H1 (cell line): ENCODE measurements around the gene SHANK1. TPM values are rescaled to one million over a fixed set of nuclear protein-coding genes. Genes with fewer than 3 reads are reported as not detected.

ENCODE experiments used
- ATF2 ChIP-seq: IDR thresholded peaks from 2 replicates; pipeline ENCODE4 v1.6.1; 2012; ENCODE audit warnings: low read length, inconsistent platforms
- BACH1 ChIP-seq: IDR thresholded peaks from 2 replicates; pipeline ENCODE4 v1.6.1; 2012; ENCODE audit warnings: low read length, improper control_type of control experiment
- BCL11A ChIP-seq, 2 experiments: IDR thresholded peaks; one replicate each; pipeline ENCODE4 v1.6.1; 2011; ENCODE audit warnings: low read depth in 2 of 2, low read length in 2 of 2, mild to moderate bottlenecking in 2 of 2
- CBX5 ChIP-seq: fragments of 300-800, 300-1000 bp; sonication (generic); IDR thresholded peaks from 2 replicates; pipeline ENCODE4 v1.7.1; 2016; ENCODE audit warnings: antibody characterized with exemption, low read length, low read depth
- CEBPB ChIP-seq: IDR thresholded peaks from 2 replicates; pipeline ENCODE4 v1.6.1; 2012; ENCODE audit warnings: low read depth, low read length
- CHD1 ChIP-seq: IDR thresholded peaks from 2 replicates; pipeline ENCODE4 v1.6.1; 2012; ENCODE audit warnings: low read depth, low read length, improper control_type of control experiment
- EGR1 ChIP-seq: IDR thresholded peaks from 2 replicates; pipeline ENCODE4 v1.6.1; 2011; ENCODE audit warnings: low read depth, low read length, borderline replicate concordance
- EZH2 ChIP-seq: fragments of 200-600 bp; sonication (generic); IDR thresholded peaks from 2 replicates; pipeline ENCODE4 v1.7.1; 2012; ENCODE audit warnings: low read depth, mild to moderate bottlenecking, moderate library complexity, low read length, inconsistent platforms; ENCODE audit not compliant: severe bottlenecking
- FOSL1 ChIP-seq: IDR thresholded peaks from 2 replicates; pipeline ENCODE4 v1.6.1; 2011; ENCODE audit warnings: mild to moderate bottlenecking, low read depth, low read length, moderate library complexity; ENCODE audit not compliant: insufficient read depth
- JUN ChIP-seq: IDR thresholded peaks from 2 replicates; pipeline ENCODE4 v1.6.1; 2011; ENCODE audit warnings: low read depth, mild to moderate bottlenecking, improper control_type of control experiment, low read length
- JUND ChIP-seq: IDR thresholded peaks from 2 replicates; pipeline ENCODE4 v1.6.1; 2011; ENCODE audit warnings: mild to moderate bottlenecking, improper control_type of control experiment, low read length
- MAFK ChIP-seq: IDR thresholded peaks from 2 replicates; pipeline ENCODE4 v1.6.1; 2012; ENCODE audit warnings: low read depth, mild to moderate bottlenecking, improper control_type of control experiment, low read length
- NANOG ChIP-seq: IDR thresholded peaks from 2 replicates; pipeline ENCODE4 v1.6.1; 2011; ENCODE audit warnings: low read length, low read depth, mild to moderate bottlenecking, inconsistent platforms; ENCODE audit not compliant: insufficient read depth, poor library complexity, severe bottlenecking
- POU5F1 ChIP-seq: IDR thresholded peaks from 2 replicates; pipeline ENCODE4 v1.6.1; 2011; ENCODE audit warnings: low read depth, mild to moderate bottlenecking, low read length, moderate library complexity
- RFX5 ChIP-seq: IDR thresholded peaks from 2 replicates; pipeline ENCODE4 v1.6.1; 2011; ENCODE audit warnings: low read depth, low read length, improper control_type of control experiment, borderline replicate concordance
- RNF2 ChIP-seq: fragments of 200-900, 300-1000 bp; sonication (generic); IDR thresholded peaks from 2 replicates; pipeline ENCODE4 v1.7.1; 2016; ENCODE audit warnings: borderline replicate concordance, low read depth, mild to moderate bottlenecking, antibody characterized with exemption, low read length; ENCODE audit not compliant: poor library complexity, severe bottlenecking; ENCODE audit errors: missing control alignments
- SIN3A ChIP-seq, 2 experiments: IDR thresholded peaks in 1 of 2; conservative IDR thresholded peaks in 1 of 2; 2 replicates each; pipeline ENCODE4 v1.6.1; 2011 to 2012; ENCODE audit warnings: low read length in 2 of 2, improper control_type of control experiment in 1 of 2, low read depth in 1 of 2, mild to moderate bottlenecking in 1 of 2
- TCF12 ChIP-seq: IDR thresholded peaks from 2 replicates; pipeline ENCODE4 v1.6.1; 2011; ENCODE audit warnings: low read depth, mild to moderate bottlenecking, low read length
- TEAD4 ChIP-seq: IDR thresholded peaks from 2 replicates; pipeline ENCODE4 v1.6.1; 2012; ENCODE audit warnings: low read depth, low read length, inconsistent platforms, mixed read lengths
- polyA plus RNA-seq, 7 experiments: library from polyadenylated mRNA; depleted of rRNA in 3 of 7; stranded (reverse) in 5 of 7; unstranded in 2 of 7; fragments of >200 nt in 5 of 7; fragments of 200-250 nt in 2 of 7; gene quantifications; 1 replicate in 5 of 7; 2 replicates in 1 of 7; 4 replicates in 1 of 7; pipeline versions ENCODE4 v1.2.1 to v1.2.3, GENCODE V29; 2011 to 2013; ENCODE audit warnings: missing spikeins in 2 of 7, mixed read lengths in 2 of 7
- total RNA-seq: library from RNA; stranded (reverse); fragmentation: NEBNext Ultra II Directional; extraction: Animal tissue kit (Norgen Biotek cat#: 25700); gene quantifications from 2 replicates; pipeline ENCODE4 v1.2.1, GENCODE V29; 2021
- TF ChIP-seq, protein P1 (sequence below): IDR thresholded peaks from 2 replicates; pipeline ENCODE4 v1.6.1; 2011; ENCODE audit warnings: low read length, improper control_type of control experiment

The SHANK1 gene
- total and polyA plus RNA-seq, 2 of the 8 experiments (the other 6 are each of a cell fraction or from before 2014, with no cell fraction given), result 1.1 to 3.7 TPM

DNA sequence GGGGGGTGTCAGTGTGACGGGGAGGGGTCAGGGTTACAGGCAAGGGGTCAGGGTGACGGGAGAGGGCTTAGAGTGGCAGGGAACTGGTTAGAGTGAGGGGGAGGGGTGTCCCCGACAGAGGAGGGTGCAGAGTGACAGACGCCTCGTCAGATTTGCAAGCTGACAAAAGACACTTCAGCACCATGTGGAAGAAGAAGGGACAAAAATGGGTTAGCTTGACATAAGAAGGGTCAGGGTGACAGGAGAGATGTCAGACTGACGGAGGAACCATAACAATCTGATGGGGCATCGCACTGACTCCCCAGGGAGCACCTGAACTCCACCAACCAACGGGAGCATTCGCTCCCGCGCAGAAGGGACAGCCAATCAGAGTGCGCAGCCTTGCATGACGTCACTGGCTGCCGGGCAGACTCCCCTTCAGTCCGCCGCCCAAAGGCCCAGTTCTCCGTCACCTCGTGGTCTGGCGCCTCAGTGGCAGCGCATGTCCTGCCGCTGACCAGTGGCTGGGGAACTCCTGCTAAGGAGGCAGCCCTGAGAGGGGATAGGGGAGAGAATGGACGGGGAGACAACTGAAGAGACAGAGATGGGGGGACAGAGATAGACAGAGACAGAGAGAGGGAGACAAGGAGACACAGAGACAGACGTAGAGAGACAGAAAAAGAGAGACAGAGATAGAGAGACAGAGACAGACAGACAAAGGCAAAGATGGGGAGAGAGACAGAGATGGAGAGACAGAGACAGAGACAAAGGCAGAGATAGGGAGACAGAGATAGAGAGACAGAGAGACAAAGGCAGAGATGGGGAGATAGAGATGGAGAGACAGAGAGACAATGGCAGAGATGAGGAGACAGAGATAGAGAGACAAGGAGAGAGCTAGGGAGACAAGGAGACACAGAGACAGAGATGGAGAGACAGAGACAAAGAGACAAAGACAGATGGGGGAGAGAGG, 40.2 kb downstream of the SHANK1 start (continued):
- TF ChIP-seq EZH2, result no peak
- no peak for TF ChIP-seq BCL11A (IDR thresholded peaks at IDR 0.05; ENCODE audit: low read depth in 2 of 2, low read length in 2 of 2)
- TF ChIP-seq POU5F1, result no peak
- TF ChIP-seq JUND, result peak; percentile 89
- no peak for TF ChIP-seq MAFK
- no peak for TF ChIP-seq TEAD4
- peak; percentile 100 for TF ChIP-seq RFX5
- TF ChIP-seq RNF2, result no peak
- TF ChIP-seq, protein P1, sequence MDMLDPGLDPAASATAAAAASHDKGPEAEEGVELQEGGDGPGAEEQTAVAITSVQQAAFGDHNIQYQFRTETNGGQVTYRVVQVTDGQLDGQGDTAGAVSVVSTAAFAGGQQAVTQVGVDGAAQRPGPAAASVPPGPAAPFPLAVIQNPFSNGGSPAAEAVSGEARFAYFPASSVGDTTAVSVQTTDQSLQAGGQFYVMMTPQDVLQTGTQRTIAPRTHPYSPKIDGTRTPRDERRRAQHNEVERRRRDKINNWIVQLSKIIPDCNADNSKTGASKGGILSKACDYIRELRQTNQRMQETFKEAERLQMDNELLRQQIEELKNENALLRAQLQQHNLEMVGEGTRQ, result no peak
- TF ChIP-seq NANOG, result no peak
- TF ChIP-seq JUN, result peak; percentile 46; the same call in 1 of the 2 replicates
- peak; percentile 56; a peak in 1 of 4 replicates for TF ChIP-seq SIN3A (conservative IDR thresholded peaks at IDR 0.05 in 1 of 2, IDR thresholded peaks at IDR 0.05 in 1 of 2; ENCODE audit: low read depth in 1 of 2, low read length in 2 of 2)
- TF ChIP-seq EGR1, result no peak
- no peak for TF ChIP-seq BACH1
- no peak for TF ChIP-seq CEBPB
- no peak for TF ChIP-seq CHD1
- TF ChIP-seq TCF12, result no peak
- no peak for TF ChIP-seq CBX5
- TF ChIP-seq ATF2, result no peak
- no peak for TF ChIP-seq FOSL1
